AG04449 (cell line): ENCODE results near the gene FAM20C.

Source experiments
- CTCF ChIA-PET: fragments of 350-600 bp; formaldehyde crosslinking; extraction: SDS; loops from one replicate; lab custom pipeline; 2021; ENCODE audit warnings: antibody characterized with exemption; lab: Yijun Ruan, JAX
- POLR2A ChIA-PET: fragments of 400-600, 350-600 bp; formaldehyde crosslinking; extraction: SDS; loops from one replicate; lab custom pipeline; 2020; ENCODE audit warnings: antibody characterized with exemption, inconsistent platforms; lab: Yijun Ruan, JAX
- DNase-seq: peaks from one replicate; pipeline ENCODE4 v3.0.0-alpha.2; 2010; ENCODE audit warnings: low read depth, low spot score
- H3K4me3 ChIP-seq: 2 replicates; pipeline ENCODE4 v1.5.1; 2011; ENCODE audit warnings: low read depth, mild to moderate bottlenecking, control low read depth, low read length
- TF ChIP-seq, protein P1 (sequence below): IDR thresholded peaks from one replicate; pipeline ENCODE4 v1.5.1; 2011; ENCODE audit warnings: mild to moderate bottlenecking, moderate library complexity, low read length, control low read depth, inconsistent platforms; ENCODE audit not compliant: insufficient read depth; ENCODE audit errors: missing control alignments

Gene FAM20C

DNA sequence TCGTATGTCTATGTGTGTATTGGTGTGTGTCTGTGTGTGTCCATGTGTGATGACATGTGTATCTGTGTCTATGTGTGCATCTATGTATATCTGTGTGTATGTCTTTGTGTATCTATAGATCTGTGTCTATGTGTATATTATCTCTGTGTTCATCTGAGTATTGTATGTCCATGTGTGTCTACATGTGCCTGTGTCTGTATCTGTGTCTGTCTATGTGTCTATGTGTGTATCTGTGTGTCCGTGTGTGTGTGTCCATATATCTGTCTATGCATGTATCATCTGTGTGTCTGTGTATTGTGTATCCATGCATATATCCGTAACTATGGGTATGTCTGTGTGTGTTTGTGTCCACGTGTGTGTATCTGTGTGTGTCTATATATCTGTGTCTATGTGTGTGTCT is 2.7 kb upstream of the FAM20C start:
- POLR2A ChIA-PET, result no interaction called here
- no peak overlapping the region for H3K4me3 ChIP-seq

DNA sequence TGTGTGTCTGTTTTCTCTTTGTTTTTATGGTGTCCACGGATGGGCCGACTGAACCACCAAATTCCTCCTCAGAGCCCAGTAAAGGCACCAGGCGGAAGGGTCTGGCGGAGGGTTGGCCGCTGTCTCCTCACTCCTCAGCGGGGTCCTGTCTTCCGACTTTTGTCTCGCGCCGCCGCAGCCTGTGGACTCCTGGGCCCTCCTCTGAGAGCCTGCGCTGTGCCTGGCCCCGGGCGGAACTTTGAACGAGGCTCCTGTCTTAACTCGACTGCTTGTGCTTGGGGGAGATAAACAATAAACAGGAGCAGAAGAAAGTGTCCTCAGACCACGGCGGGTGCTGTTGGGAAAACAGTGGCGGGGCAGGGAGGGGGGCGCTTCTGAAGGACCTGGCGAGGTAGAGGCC is 2.2 kb upstream of the FAM20C start:
- no peak for DNase-seq
- no peak overlapping the region for H3K4me3 ChIP-seq
- CTCF ChIA-PET, result no interaction called here
- POLR2A ChIA-PET, result no interaction called here
- TF ChIP-seq, protein P1, sequence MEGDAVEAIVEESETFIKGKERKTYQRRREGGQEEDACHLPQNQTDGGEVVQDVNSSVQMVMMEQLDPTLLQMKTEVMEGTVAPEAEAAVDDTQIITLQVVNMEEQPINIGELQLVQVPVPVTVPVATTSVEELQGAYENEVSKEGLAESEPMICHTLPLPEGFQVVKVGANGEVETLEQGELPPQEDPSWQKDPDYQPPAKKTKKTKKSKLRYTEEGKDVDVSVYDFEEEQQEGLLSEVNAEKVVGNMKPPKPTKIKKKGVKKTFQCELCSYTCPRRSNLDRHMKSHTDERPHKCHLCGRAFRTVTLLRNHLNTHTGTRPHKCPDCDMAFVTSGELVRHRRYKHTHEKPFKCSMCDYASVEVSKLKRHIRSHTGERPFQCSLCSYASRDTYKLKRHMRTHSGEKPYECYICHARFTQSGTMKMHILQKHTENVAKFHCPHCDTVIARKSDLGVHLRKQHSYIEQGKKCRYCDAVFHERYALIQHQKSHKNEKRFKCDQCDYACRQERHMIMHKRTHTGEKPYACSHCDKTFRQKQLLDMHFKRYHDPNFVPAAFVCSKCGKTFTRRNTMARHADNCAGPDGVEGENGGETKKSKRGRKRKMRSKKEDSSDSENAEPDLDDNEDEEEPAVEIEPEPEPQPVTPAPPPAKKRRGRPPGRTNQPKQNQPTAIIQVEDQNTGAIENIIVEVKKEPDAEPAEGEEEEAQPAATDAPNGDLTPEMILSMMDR, result no peak

More for the DNA sequence above, 2.7 kb upstream of the FAM20C start:
- CTCF ChIA-PET, result no interaction called here
- TF ChIP-seq, protein P1, result no peak
- DNase-seq, result no peak

DNA sequence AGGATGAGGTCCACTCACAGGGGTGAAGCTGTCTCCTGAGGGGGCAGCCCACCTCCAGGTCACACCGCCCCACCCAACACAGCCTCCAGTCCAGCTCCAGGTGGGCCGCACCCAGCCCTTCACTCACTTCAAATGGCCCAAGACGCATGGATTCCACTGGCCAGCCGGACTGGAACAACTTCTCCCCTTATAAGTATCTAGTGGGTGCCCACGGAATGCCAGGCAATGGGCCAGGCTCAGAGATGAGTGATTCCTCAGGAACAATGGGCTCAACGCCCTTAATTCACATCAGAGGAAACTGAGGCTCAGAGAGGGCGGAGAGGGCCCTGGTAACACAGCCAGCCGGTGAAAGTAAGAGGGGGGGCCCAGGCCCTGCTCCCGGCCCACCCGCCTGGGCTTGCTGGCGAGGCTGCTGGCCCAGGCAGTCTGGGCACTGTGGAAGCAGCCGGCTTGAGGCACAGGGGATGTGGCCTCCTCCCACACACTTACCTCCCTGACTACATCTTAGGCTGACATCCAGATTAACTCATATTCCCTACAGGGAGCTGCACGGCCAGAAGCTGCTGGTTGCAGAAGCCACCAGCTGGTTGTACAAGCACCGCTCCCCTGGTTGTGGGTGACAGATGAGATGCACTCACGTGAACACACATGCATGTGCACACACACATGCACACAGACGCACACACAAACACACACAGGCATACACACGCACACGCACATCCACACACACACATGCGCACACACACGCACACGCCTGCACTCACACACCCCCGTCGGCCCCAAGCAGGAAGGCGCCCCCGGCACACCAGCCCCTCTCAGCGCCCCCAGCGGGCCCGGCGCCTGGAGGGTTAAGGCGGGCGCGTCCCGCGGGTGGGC is 1.0 kb upstream of the FAM20C start:
- H3K4me3 ChIP-seq, result peak overlapping the region; percentile 68
- TF ChIP-seq, protein P1, result no peak
- ChIA-PET CTCF (interaction anchor here (0.6 to 2.2 kb wide), 7 partner anchors 9 to 132 kb away, joined by 3 to 14 read pairs (median 3); no protein-coding TSS in a partner anchor), POLR2A (interaction anchor here (1.0 to 2.0 kb wide), 3 partner anchors 11 to 126 kb away, joined by 3 to 5 read pairs (median 4); no protein-coding TSS in a partner anchor)
- peak; percentile 50 for DNase-seq

DNA sequence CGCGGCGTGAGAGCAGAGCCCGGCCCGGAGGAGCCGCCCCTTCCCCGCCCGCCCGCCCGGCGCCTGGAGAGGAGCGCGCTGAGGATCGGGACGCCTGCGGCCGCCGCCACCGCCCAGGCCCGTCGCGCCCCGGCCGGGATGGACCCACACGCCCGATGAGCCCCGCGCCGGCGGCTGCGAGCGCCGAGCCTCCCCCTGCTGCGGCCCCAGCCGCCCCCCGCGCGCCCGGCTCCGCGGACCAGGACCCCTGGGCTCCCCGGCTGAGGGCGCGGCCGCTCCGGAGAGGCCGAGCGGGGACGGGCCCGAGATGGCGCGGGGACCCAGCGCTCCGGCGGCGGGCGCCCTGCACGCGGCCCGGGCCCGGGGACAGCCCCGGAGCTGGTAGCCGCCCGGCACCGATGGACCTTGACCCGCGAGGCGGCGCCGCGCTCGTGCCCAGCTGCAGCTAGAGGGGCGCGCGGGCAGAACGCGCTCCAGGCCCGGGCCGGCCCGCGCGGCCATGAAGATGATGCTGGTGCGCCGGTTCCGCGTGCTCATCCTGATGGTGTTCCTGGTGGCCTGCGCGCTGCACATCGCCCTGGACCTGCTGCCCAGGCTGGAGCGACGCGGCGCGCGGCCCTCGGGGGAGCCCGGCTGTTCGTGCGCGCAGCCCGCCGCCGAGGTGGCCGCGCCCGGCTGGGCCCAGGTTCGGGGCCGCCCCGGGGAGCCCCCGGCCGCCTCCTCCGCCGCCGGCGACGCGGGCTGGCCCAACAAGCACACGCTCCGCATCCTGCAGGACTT is 520 bp downstream of the FAM20C start:
- TF ChIP-seq, protein P1, result no peak
- POLR2A ChIA-PET, result interaction anchor here (1.5 to 2.0 kb wide), 2 partner anchors 16 to 128 kb away, joined by 3 to 5 read pairs; no protein-coding TSS in a partner anchor
- CTCF ChIA-PET, result interaction anchor here (1.0 to 2.2 kb wide), 6 partner anchors 8 to 131 kb away, joined by 3 to 14 read pairs (median 4); no protein-coding TSS in a partner anchor
- H3K4me3 ChIP-seq, result peak overlapping the region; percentile 68
- DNase-seq, result no peak

DNA sequence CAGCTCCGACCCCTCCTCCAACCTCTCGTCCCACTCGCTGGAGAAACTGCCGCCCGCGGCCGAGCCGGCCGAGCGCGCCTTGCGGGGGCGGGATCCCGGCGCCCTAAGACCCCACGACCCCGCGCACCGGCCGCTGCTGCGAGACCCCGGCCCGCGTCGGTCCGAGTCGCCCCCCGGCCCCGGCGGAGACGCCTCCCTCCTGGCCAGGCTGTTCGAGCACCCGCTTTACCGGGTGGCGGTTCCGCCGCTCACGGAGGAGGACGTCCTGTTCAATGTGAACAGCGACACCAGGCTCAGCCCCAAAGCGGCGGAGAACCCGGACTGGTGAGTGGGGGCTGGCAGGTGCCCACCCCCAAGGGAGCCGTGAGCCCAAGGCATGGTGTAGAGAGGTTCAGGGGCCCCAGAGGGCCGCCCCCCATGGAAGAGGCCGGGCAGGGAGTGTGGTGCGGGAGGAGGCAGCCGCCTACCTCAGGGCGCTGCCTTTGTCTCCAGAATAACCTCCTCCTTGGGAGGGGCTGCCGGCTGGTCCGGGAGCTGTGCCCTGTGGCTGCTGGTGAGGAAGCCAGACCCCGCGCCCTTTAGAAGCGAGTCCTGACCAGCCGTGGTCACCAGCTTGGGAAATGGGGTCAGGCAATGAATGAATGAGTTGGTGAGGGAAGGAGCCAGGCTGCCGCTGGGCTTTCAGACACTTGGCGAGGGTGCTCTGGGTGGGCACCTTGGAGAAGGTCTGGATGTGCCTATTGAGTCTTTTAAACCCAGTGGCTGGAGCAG is 1.3 kb downstream of the FAM20C start:
- TF ChIP-seq, protein P1, result no peak
- ChIA-PET CTCF (no interaction called here), POLR2A (no interaction called here)
- H3K4me3 ChIP-seq, result peak overlapping the region; percentile 68
- DNase-seq, result no peak
